Stimulated activated naive CD8-positive, alpha-beta T cell treated with anti-CD3 and anti-CD28 coated beads, Interleukin-15, Interleukin-2, amounts not matched to agents 100 ng/mL and 50 ng/mL, for 24 hours (primary cell): Measurements from ENCODE around the gene TXNDC5.

Source experiments
- H3K27ac Mint-ChIP-seq: one replicate; pipeline ENCODE4 v1.8.0; 2021; ENCODE audit warnings: mild to moderate bottlenecking, mixed read lengths
- H3K27me3 Mint-ChIP-seq: one replicate; pipeline ENCODE4 v1.8.0; 2021; ENCODE audit warnings: mixed read lengths
- H3K36me3 Mint-ChIP-seq: one replicate; pipeline ENCODE4 v1.8.0; 2021; ENCODE audit warnings: low read depth, mixed read lengths
- H3K4me1 Mint-ChIP-seq: one replicate; pipeline ENCODE4 v1.8.0; 2021; ENCODE audit warnings: low read depth, mixed read lengths
- H3K4me3 Mint-ChIP-seq: one replicate; pipeline ENCODE4 v1.8.0; 2021; ENCODE audit warnings: mild to moderate bottlenecking, mixed read lengths
- H3K9me3 Mint-ChIP-seq: one replicate; pipeline ENCODE4 v1.8.0; 2021; ENCODE audit warnings: mixed read lengths

The TXNDC5 gene

GRCh38 chr6:7910654-7911344 lies at the start of gene TXNDC5:
TXNDC5 (minus strand) TSS chr6:7910788; CDS start chr6:7910776, 12 bp downstream.
- H3K4me3 Mint-ChIP-seq, result peak within 1 kb of the TSS; percentile 95
- peaks cover 26% of the 10 kb centered on the region for H3K36me3 Mint-ChIP-seq
- H3K9me3 Mint-ChIP-seq, result no peaks in the 10 kb centered on the region
- peaks cover 15% of the 10 kb centered on the region for H3K4me1 Mint-ChIP-seq
- no peaks in the 10 kb centered on the region for H3K27me3 Mint-ChIP-seq
- peak within 1 kb of the TSS; percentile 79 for H3K27ac Mint-ChIP-seq

- no peak overlapping the region for H3K27ac Mint-ChIP-seq
- H3K36me3 Mint-ChIP-seq, result no peaks in the 10 kb centered on the region
- H3K27me3 Mint-ChIP-seq, result peaks cover 2% of the 10 kb centered on the region
- H3K9me3 Mint-ChIP-seq, result peaks cover 2% of the 10 kb centered on the region
- no peak overlapping the region for H3K4me3 Mint-ChIP-seq
- peaks cover 12% of the 10 kb centered on the region for H3K4me1 Mint-ChIP-seq
Observed at GRCh38 chr6:7960141-7960540, 49.6 kb upstream of the TXNDC5 start.

GRCh38 chr6:7959453-7959852 lies 48.9 kb upstream of the TXNDC5 start:
- no peak overlapping the region for H3K27ac Mint-ChIP-seq
- H3K27me3 Mint-ChIP-seq, result peaks cover 4% of the 10 kb centered on the region
- H3K4me1 Mint-ChIP-seq, result peaks cover 12% of the 10 kb centered on the region
- no peaks in the 10 kb centered on the region for H3K36me3 Mint-ChIP-seq
- no peak overlapping the region for H3K4me3 Mint-ChIP-seq
- H3K9me3 Mint-ChIP-seq, result no peaks in the 10 kb centered on the region

GRCh38 chr6:7958464-7958863 lies 47.9 kb upstream of the TXNDC5 start:
- no peaks in the 10 kb centered on the region for H3K36me3 Mint-ChIP-seq
- no peak overlapping the region for H3K4me3 Mint-ChIP-seq
- no peaks in the 10 kb centered on the region for H3K9me3 Mint-ChIP-seq
- no peak overlapping the region for H3K27ac Mint-ChIP-seq
- peaks cover 4% of the 10 kb centered on the region for H3K27me3 Mint-ChIP-seq
- H3K4me1 Mint-ChIP-seq, result peaks cover 10% of the 10 kb centered on the region

GRCh38 chr6:7956257-7956656 lies 45.7 kb upstream of the TXNDC5 start:
- Mint-ChIP-seq H3K4me3 (no peak overlapping the region), H3K27me3 (peaks cover 9% of the 10 kb centered on the region), H3K4me1 (no peaks in the 10 kb centered on the region), H3K36me3 (no peaks in the 10 kb centered on the region), H3K27ac (no peak overlapping the region), H3K9me3 (no peaks in the 10 kb centered on the region)

- Mint-ChIP-seq H3K4me1 (no peaks in the 10 kb centered on the region), H3K36me3 (no peaks in the 10 kb centered on the region), H3K27ac (no peak overlapping the region), H3K27me3 (peaks cover 10% of the 10 kb centered on the region), H3K9me3 (peaks cover 1% of the 10 kb centered on the region), H3K4me3 (no peak overlapping the region)
Observed at GRCh38 chr6:7954477-7955200, 44.1 kb upstream of the TXNDC5 start.

GRCh38 chr6:7953753-7954152 lies 43.2 kb upstream of the TXNDC5 start:
- no peaks in the 10 kb centered on the region for H3K36me3 Mint-ChIP-seq
- H3K4me3 Mint-ChIP-seq, result no peak overlapping the region
- peaks cover 6% of the 10 kb centered on the region for H3K9me3 Mint-ChIP-seq
- no peak overlapping the region for H3K27ac Mint-ChIP-seq
- H3K27me3 Mint-ChIP-seq, result peaks cover 15% of the 10 kb centered on the region
- H3K4me1 Mint-ChIP-seq, result no peaks in the 10 kb centered on the region

- Mint-ChIP-seq H3K27me3 (no peaks in the 10 kb centered on the region), H3K27ac (no peak overlapping the region), H3K4me3 (no peak overlapping the region)
Observed at GRCh38 chr6:7939864-7940228, 29.3 kb upstream of the TXNDC5 start.

GRCh38 chr6:7939184-7939863 lies 28.7 kb upstream of the TXNDC5 start:
- no peaks in the 10 kb centered on the region for H3K9me3 Mint-ChIP-seq
- H3K27ac Mint-ChIP-seq, result no peak overlapping the region
- H3K27me3 Mint-ChIP-seq, result no peaks in the 10 kb centered on the region
- no peaks in the 10 kb centered on the region for H3K36me3 Mint-ChIP-seq
- H3K4me3 Mint-ChIP-seq, result no peak overlapping the region
- H3K4me1 Mint-ChIP-seq, result peaks cover 9% of the 10 kb centered on the region

More at GRCh38 chr6:7939864-7940228, 29.3 kb upstream of the TXNDC5 start:
- Mint-ChIP-seq H3K4me1 (peaks cover 9% of the 10 kb centered on the region), H3K36me3 (no peaks in the 10 kb centered on the region), H3K9me3 (no peaks in the 10 kb centered on the region)

- Mint-ChIP-seq H3K27ac (no peak overlapping the region), H3K9me3 (no peaks in the 10 kb centered on the region), H3K4me1 (peaks cover 9% of the 10 kb centered on the region), H3K27me3 (no peaks in the 10 kb centered on the region), H3K4me3 (no peak overlapping the region), H3K36me3 (no peaks in the 10 kb centered on the region)
Observed at GRCh38 chr6:7938562-7939183, 28.1 kb upstream of the TXNDC5 start.

GRCh38 chr6:7933794-7934193 lies 23.2 kb upstream of the TXNDC5 start:
- Mint-ChIP-seq H3K27me3 (no peaks in the 10 kb centered on the region), H3K27ac (no peak overlapping the region), H3K4me3 (no peak overlapping the region), H3K36me3 (no peaks in the 10 kb centered on the region), H3K4me1 (no peaks in the 10 kb centered on the region), H3K9me3 (no peaks in the 10 kb centered on the region)

- Mint-ChIP-seq H3K4me3 (no peak overlapping the region), H3K27me3 (peaks cover 2% of the 10 kb centered on the region), H3K27ac (no peak overlapping the region), H3K36me3 (no peaks in the 10 kb centered on the region), H3K9me3 (no peaks in the 10 kb centered on the region), H3K4me1 (no peaks in the 10 kb centered on the region)
Observed at GRCh38 chr6:7932625-7933024, 22.0 kb upstream of the TXNDC5 start.

- peaks cover 18% of the 10 kb centered on the region for H3K27me3 Mint-ChIP-seq
- peaks cover 18% of the 10 kb centered on the region for H3K9me3 Mint-ChIP-seq
- H3K27ac Mint-ChIP-seq, result no peak overlapping the region
- no peaks in the 10 kb centered on the region for H3K4me1 Mint-ChIP-seq
- H3K36me3 Mint-ChIP-seq, result peaks cover 8% of the 10 kb centered on the region
- H3K4me3 Mint-ChIP-seq, result no peak overlapping the region
Observed at GRCh38 chr6:7924867-7925266, 14.3 kb upstream of the TXNDC5 start.

GRCh38 chr6:7922596-7922995 lies 12.0 kb upstream of the TXNDC5 start:
- Mint-ChIP-seq H3K27me3 (peaks cover 16% of the 10 kb centered on the region), H3K4me3 (no peak overlapping the region), H3K4me1 (no peaks in the 10 kb centered on the region), H3K27ac (no peak overlapping the region), H3K9me3 (peaks cover 18% of the 10 kb centered on the region), H3K36me3 (peaks cover 8% of the 10 kb centered on the region)

GRCh38 chr6:7921632-7922092 lies 11.1 kb upstream of the TXNDC5 start:
- Mint-ChIP-seq H3K27ac (no peak overlapping the region), H3K27me3 (peaks cover 12% of the 10 kb centered on the region), H3K4me3 (no peak overlapping the region), H3K4me1 (no peaks in the 10 kb centered on the region), H3K9me3 (peaks cover 15% of the 10 kb centered on the region), H3K36me3 (peaks cover 8% of the 10 kb centered on the region)
